Fibroblast of pulmonary artery (primary cell): Measurements from ENCODE around the gene ODF2L.

Experiments
- DNase-seq: peaks from one replicate; pipeline ENCODE4 v3.0.0-alpha.2; 2010; ENCODE audit warnings: low read depth
- H3K4me3 ChIP-seq: replicated peaks from 2 replicates; pipeline ENCODE4 v1.5.1; 2011; ENCODE audit warnings: low read depth, mild to moderate bottlenecking, control low read depth, low read length, moderate library complexity
- CTCF ChIP-seq: IDR thresholded peaks from 2 replicates; pipeline ENCODE4 v1.5.1; 2011; ENCODE audit warnings: mild to moderate bottlenecking, control low read depth, low read length, inconsistent platforms; ENCODE audit errors: missing control alignments

ODF2L gene

GRCh38 chr1:86419277-86419903 lies 23.3 kb upstream of the ODF2L start:
- no peak overlapping the region for H3K4me3 ChIP-seq
- peak; percentile 63 for DNase-seq
- peak; percentile 81 for TF ChIP-seq CTCF

GRCh38 chr1:86416343-86416742 lies 20.2 kb upstream of the ODF2L start:
- DNase-seq = no peak
- no peak for TF ChIP-seq CTCF
- H3K4me3 ChIP-seq = no peak overlapping the region

- no peak for TF ChIP-seq CTCF
- DNase-seq = no peak
- H3K4me3 ChIP-seq = no peak overlapping the region
These were observed 14.8 kb upstream of the ODF2L start for GRCh38 chr1:86410879-86411278.

- no peak for TF ChIP-seq CTCF
- DNase-seq = no peak
- no peak overlapping the region for H3K4me3 ChIP-seq
These were observed 13.4 kb upstream of the ODF2L start for GRCh38 chr1:86409416-86410021.

GRCh38 chr1:86396498-86396890 lies 371 bp upstream of the ODF2L start:
- DNase-seq = no peak
- TF ChIP-seq CTCF = no peak
- H3K4me3 ChIP-seq = peak overlapping the region; percentile 89

- TF ChIP-seq CTCF = no peak
- DNase-seq = peak; percentile 70
- H3K4me3 ChIP-seq = peak overlapping the region; percentile 28
These were observed 1.7 kb downstream of the ODF2L start for GRCh38 chr1:86394416-86394815.

- H3K4me3 ChIP-seq = no peak overlapping the region
- TF ChIP-seq CTCF = no peak
- DNase-seq = no peak
These were observed 6.8 kb downstream of the ODF2L start for GRCh38 chr1:86389307-86389706.
